Tibial nerve (tissue), 4 donors: ENCODE results near the gene ALDH3B1. TPM values are rescaled to one million over a fixed set of nuclear protein-coding genes. Genes with fewer than 3 reads are reported as not detected.

Experiments
- DNase-seq, 2 donors: peaks; one replicate each; pipeline ENCODE4 v3.0.0-alpha.2; 2019; ENCODE audit warnings: low spot score in 2 of 2
- H3K27ac ChIP-seq, 4 donors: fragments of 200-600 bp; sonication (generic) in 3 of 4; one replicate each; pipeline ENCODE4 v1.5.1; 2017 to 2019; ENCODE audit warnings: mild to moderate bottlenecking in 1 of 4
- H3K27me3 ChIP-seq, 2 donors: fragments of 200-600 bp; sonication (generic) in 1 of 2; one replicate each; pipeline versions ENCODE4 v1.5.1 to v1.6.0; 2017 to 2019
- H3K36me3 ChIP-seq, 3 donors: fragments of 200-600 bp; sonication (generic); one replicate each; pipeline ENCODE4 v1.5.1; 2018 to 2019
- H3K4me1 ChIP-seq, 4 donors: fragments of 200-600 bp; sonication (generic) in 3 of 4; one replicate each; pipeline ENCODE4 v1.5.1; 2017 to 2019
- H3K4me3 ChIP-seq, 4 donors: fragments of 200-600 bp; sonication (generic) in 3 of 4; one replicate each; pipeline ENCODE4 v1.5.1; 2017 to 2019; ENCODE audit warnings: mild to moderate bottlenecking in 1 of 4, moderate library complexity in 1 of 4
- H3K9me3 ChIP-seq, 4 donors: fragments of 200-600 bp; sonication (generic) in 3 of 4; one replicate each; pipeline ENCODE4 v1.5.1; 2017 to 2019
- CTCF ChIP-seq, 5 experiments: fragments of 200-600 bp in 3 of 5; fragments of 450-650 bp in 2 of 5; sonication (generic) in 3 of 5; IDR thresholded peaks; one replicate each; pipeline ENCODE4 v1.5.1; 2016 to 2019; ENCODE audit warnings: antibody characterized with exemption in 5 of 5, mild to moderate bottlenecking in 3 of 5, moderate library complexity in 2 of 5
- EP300 ChIP-seq, 2 donors: sonication (generic); formaldehyde crosslinking; IDR thresholded peaks; one replicate each; pipeline ENCODE4 v1.6.1; 2017; ENCODE audit warnings: antibody characterized with exemption in 2 of 2, mild to moderate bottlenecking in 1 of 2
- POLR2A ChIP-seq, 2 donors: fragments of 450-650 bp; IDR thresholded peaks; one replicate each; pipeline ENCODE4 v1.6.1; 2017; ENCODE audit warnings: antibody characterized with exemption in 2 of 2, mild to moderate bottlenecking in 2 of 2, moderate library complexity in 2 of 2
- WGBS, 2 donors: methylation state at CpG; one replicate each; pipeline ENCODE4 v1.1.5; 2018; 5-methylcytosine and 5-hydroxymethylcytosine counted together
- total RNA-seq, 4 donors: library from RNA; depleted of rRNA; stranded (reverse); fragments of >200 nt; gene quantifications; one replicate each; pipeline ENCODE4 v1.1.0, GENCODE V29; 2016

The ALDH3B1 gene
- total RNA-seq, 4 donors from 2014 or later, result 80.4 to 137 (median 91.8) TPM

GRCh38 chr11:67999201-67999629, 10.9 kb upstream of the ALDH3B1 start:
- DNase-seq, result no peak
- no peak overlapping the region for H3K27ac ChIP-seq
- H3K4me3 ChIP-seq, result no peak overlapping the region
- TF ChIP-seq POLR2A (IDR thresholded peaks at IDR 0.05) (no peak), CTCF (IDR thresholded peaks at IDR 0.05) (no peak), EP300 (IDR thresholded peaks at IDR 0.05) (no peak)
- peaks cover 0 to 19% (median 4%) of the 10 kb centered on the region in 4 donors for H3K4me1 ChIP-seq
- H3K9me3 ChIP-seq, result no peaks in the 10 kb centered on the region
- peaks cover 0 to 32% (median 0%) of the 10 kb centered on the region in 3 donors for H3K36me3 ChIP-seq
- 95 to 98% methylated on average over 10 to 11 of the region's 13 CpGs for WGBS, 2 donors
- H3K27me3 ChIP-seq, result no peaks in the 10 kb centered on the region

- Histone ChIP-seq H3K27ac (no peak overlapping the region), H3K4me1 (peaks cover 0 to 23% (median 8%) of the 10 kb centered on the region in 4 donors), H3K36me3 (peaks cover 0 to 27% (median 0%) of the 10 kb centered on the region in 3 donors), H3K27me3 (no peaks in the 10 kb centered on the region), H3K9me3 (no peaks in the 10 kb centered on the region), H3K4me3 (no peak overlapping the region)
- TF ChIP-seq POLR2A (IDR thresholded peaks at IDR 0.05), result no peak
- no peak for TF ChIP-seq CTCF (IDR thresholded peaks at IDR 0.05)
- no peak for TF ChIP-seq EP300 (IDR thresholded peaks at IDR 0.05)
- WGBS, 2 donors, result 88 to 92% methylated on average over 5 of the region's 5 CpGs
- no peak for DNase-seq
Observed at GRCh38 chr11:67999704-68000103, 10.4 kb upstream of the ALDH3B1 start.

DNA sequence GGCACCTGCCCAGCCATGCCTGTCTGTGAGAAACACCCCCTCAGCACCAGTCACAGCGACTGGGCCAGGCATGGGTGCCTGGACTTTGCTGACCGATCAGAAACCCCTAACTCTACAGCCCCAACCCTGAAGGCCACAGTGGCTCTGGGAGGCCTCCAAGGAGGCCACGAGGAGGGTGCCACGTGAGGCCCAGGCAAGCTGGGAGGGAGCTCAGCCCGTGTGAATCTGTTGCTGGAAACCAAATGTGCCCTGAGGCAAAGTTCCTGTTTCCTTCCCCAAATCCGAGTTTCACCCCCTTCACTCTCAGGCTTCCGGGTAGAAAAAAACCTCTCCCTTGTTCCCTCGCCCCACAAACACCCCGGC, 7.6 kb upstream of the ALDH3B1 start:
- peak overlapping the region in 2 of 4 donors; percentile 50 to 89 for H3K27ac ChIP-seq
- no peak for DNase-seq
- TF ChIP-seq CTCF (IDR thresholded peaks at IDR 0.05) (no peak), POLR2A (IDR thresholded peaks at IDR 0.05) (no peak), EP300 (IDR thresholded peaks at IDR 0.05) (no peak)
- H3K27me3 ChIP-seq, result no peaks in the 10 kb centered on the region
- H3K4me3 ChIP-seq, result peak overlapping the region in 3 of 4 donors; percentile 38 to 85 (median 68)
- peaks cover 0 to 12% (median 0%) of the 10 kb centered on the region in 3 donors for H3K36me3 ChIP-seq
- no peaks in the 10 kb centered on the region for H3K9me3 ChIP-seq
- H3K4me1 ChIP-seq, result peaks cover 0 to 17% (median 5%) of the 10 kb centered on the region in 4 donors
- WGBS, 2 donors, result 62 to 65% methylated on average over 9 of the region's 9 CpGs

DNA sequence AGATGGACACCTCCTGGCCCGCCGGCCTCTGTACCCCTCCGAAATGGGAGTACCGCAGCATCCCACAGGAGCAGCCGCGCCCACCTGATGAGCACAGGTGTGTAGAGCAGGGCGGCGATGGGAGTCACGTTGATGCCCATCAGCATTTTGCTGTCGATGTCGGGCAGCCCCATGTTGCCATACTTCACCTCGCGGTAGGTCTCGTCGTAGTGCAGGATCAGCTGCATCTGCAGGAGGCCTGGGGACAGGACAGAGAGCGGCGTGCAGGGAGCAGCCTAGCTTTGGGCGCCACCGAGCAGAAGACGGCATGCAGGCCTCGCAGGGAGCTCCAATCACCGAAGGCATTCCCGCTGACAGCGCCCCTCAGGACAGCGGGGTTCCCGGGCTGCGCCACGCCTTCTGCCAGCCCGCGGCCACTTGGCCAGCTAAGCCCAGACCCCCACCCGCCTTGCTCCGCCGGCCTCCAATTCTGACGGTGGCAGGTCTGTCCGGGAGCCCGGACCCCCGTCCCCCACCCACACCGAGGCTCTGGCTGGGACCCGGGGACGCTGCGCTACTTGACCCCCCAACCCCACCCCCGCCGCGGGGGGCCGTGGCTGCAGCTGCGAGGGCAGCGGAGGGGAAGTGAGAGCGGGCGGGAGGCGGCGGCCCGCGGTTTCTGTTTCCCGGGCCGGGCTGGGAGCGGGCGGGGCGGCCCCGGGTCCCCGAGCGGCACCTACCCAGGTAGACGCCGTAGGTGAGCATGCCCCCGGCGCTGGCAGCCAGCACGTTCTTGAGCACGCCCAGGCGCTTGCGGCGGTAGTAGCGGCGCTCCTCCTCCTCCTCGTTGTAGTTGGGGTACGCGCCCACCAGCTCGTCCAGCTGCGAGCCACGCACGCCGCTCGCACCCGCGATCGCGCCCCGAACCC, 6.9 kb upstream of the ALDH3B1 start:
- 23 to 33% methylated on average over 27 to 49 of the region's 86 CpGs for WGBS, 2 donors
- TF ChIP-seq EP300 (IDR thresholded peaks at IDR 0.05), result no peak

DNA sequence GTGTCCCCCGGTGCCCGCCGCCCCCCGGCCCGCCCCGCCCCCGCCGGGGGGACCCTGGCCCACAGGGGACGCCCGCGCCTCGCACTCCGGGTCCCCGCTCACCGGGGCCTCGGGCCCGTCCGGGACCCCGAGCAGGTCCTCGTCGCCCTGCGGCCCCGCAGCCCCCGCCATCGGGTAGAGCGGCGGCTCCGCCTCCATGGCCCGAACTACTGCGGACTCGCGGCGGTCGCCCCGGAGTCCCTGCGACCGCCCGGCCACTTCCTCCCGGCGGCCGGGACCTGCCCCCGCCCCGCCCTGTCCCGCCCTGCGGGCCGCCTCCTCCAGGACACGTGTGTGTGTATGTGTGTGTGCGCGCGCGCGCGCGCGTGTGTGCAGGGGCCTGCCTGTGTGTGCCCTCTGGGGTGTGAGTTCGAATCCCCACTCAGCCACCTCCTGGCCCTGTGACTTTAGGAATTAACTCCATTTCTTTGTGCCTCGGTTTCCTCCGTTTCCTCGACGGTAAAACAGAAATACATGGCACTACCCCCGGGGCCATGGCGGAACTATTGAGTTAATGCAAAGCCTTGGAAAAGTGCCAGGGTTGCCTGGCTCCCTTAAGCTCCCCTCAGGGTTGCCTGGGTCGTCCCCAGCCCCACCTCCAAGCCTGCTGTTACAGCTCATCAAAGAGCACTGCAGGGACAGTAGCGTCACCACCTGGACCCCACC, 6.1 kb upstream of the ALDH3B1 start, which contains the start of gene UNC93B1:
Gene UNC93B1, minus strand, starts transcription at position 252 of the 705 bp plus-strand sequence. Its CDS starts 54 bp downstream, at position 198.
- peak; percentile 40 to 66 for TF ChIP-seq POLR2A (IDR thresholded peaks at IDR 0.05)
- peak in 1 of 5 experiments; percentile 15 for TF ChIP-seq CTCF (IDR thresholded peaks at IDR 0.05)
- peak; percentile 21 to 50 for TF ChIP-seq EP300 (IDR thresholded peaks at IDR 0.05)

More for the DNA sequence above, 6.9 kb upstream of the ALDH3B1 start:
- no peaks in the 10 kb centered on the region for H3K27me3 ChIP-seq
- H3K4me3 ChIP-seq, result peak overlapping the region; percentile 38 to 89 (median 76)
- peaks cover 0 to 12% (median 0%) of the 10 kb centered on the region in 3 donors for H3K36me3 ChIP-seq
- peaks cover 0 to 24% (median 5%) of the 10 kb centered on the region in 4 donors for H3K4me1 ChIP-seq
- no peaks in the 10 kb centered on the region for H3K9me3 ChIP-seq
- no peak for DNase-seq
- peak overlapping the region; percentile 62 to 89 (median 82) for H3K27ac ChIP-seq

More for the DNA sequence above, 6.1 kb upstream of the ALDH3B1 start, which contains the start of gene UNC93B1:
- H3K9me3 ChIP-seq, result no peaks in the 10 kb centered on the region
- H3K27me3 ChIP-seq, result no peaks in the 10 kb centered on the region
- peak within 1 kb of the TSS; percentile 38 to 89 (median 76) for H3K4me3 ChIP-seq
- peaks cover 0 to 5% (median 0%) of the 10 kb centered on the region in 3 donors for H3K36me3 ChIP-seq
- DNase-seq, result peak; percentile 80 to 90
- 16% methylated on average over 7 to 16 of the region's 64 CpGs for WGBS, 2 donors
- peaks cover 0 to 31% (median 13%) of the 10 kb centered on the region in 4 donors for H3K4me1 ChIP-seq
- H3K27ac ChIP-seq, result peak within 1 kb of the TSS; percentile 62 to 89 (median 82)
